H9 (cell line): Measurements from ENCODE around the gene ACOXL. TPM values are rescaled to one million over a fixed set of nuclear protein-coding genes. Genes with fewer than 3 reads are reported as not detected.

Experiments used
- DNase-seq: peaks from one replicate; pipeline ENCODE4 v3.0.0-alpha.2; 2017
- H2AFZ ChIP-seq: one replicate; pipeline ENCODE4 v1.6.1; 2013; ENCODE audit warnings: mild to moderate bottlenecking, low read length, control low read depth, moderate library complexity
- H2AK5ac ChIP-seq: 2 replicates; pipeline ENCODE4 v1.6.1; 2013; ENCODE audit warnings: low read length, control low read depth, mixed read lengths; ENCODE audit not compliant: insufficient read length
- H2BK120ac ChIP-seq: one replicate; pipeline ENCODE4 v1.6.1; 2013; ENCODE audit warnings: low read depth, mild to moderate bottlenecking, low read length, control low read depth, inconsistent platforms; ENCODE audit not compliant: poor library complexity, severe bottlenecking
- H2BK12ac ChIP-seq: 2 replicates; pipeline ENCODE4 v1.6.1; 2013; ENCODE audit warnings: low read length, control low read depth, mixed read lengths, low read depth; ENCODE audit not compliant: insufficient read length
- H2BK15ac ChIP-seq: 2 replicates; pipeline ENCODE4 v1.6.1; 2013; ENCODE audit warnings: low read depth, low read length, control low read depth
- H2BK20ac ChIP-seq: one replicate; pipeline ENCODE4 v1.6.1; 2013; ENCODE audit warnings: low read depth, mild to moderate bottlenecking, low read length, control low read depth, inconsistent platforms; ENCODE audit not compliant: poor library complexity, severe bottlenecking
- H2BK5ac ChIP-seq: 2 replicates; pipeline ENCODE4 v1.6.1; 2013; ENCODE audit warnings: low read length, control low read depth, mixed read lengths; ENCODE audit not compliant: insufficient read length
- H3K14ac ChIP-seq: 2 replicates; pipeline ENCODE4 v1.6.1; 2013; ENCODE audit warnings: low read length, control low read depth; ENCODE audit not compliant: insufficient read depth
- H3K18ac ChIP-seq: 2 replicates; pipeline ENCODE4 v1.6.1; 2013; ENCODE audit warnings: low read depth, mild to moderate bottlenecking, mixed read lengths, low read length, control low read depth; ENCODE audit not compliant: insufficient read length
- H3K23ac ChIP-seq: 2 replicates; pipeline ENCODE4 v1.6.1; 2013; ENCODE audit warnings: low read length, control low read depth, mixed read lengths, low read depth; ENCODE audit not compliant: insufficient read length
- H3K23me2 ChIP-seq: 2 replicates; pipeline ENCODE4 v1.6.1; 2013; ENCODE audit warnings: low read depth, mild to moderate bottlenecking, mixed read lengths, low read length, control low read depth; ENCODE audit not compliant: insufficient read length, poor library complexity, severe bottlenecking
- H3K27ac ChIP-seq: 2 replicates; pipeline ENCODE4 v1.5.1; 2013; ENCODE audit warnings: low read length, control low read depth, mixed read lengths, low read depth; ENCODE audit not compliant: insufficient read length
- H3K27me3 ChIP-seq: 2 replicates; pipeline ENCODE4 v1.6.1; 2013; ENCODE audit warnings: low read length, control low read depth, inconsistent platforms; ENCODE audit not compliant: insufficient read depth
- H3K4ac ChIP-seq: 2 replicates; pipeline ENCODE4 v1.6.1; 2013; ENCODE audit warnings: low read depth, mild to moderate bottlenecking, control low read depth, inconsistent platforms, low read length, moderate library complexity
- H3K4me1 ChIP-seq: 2 replicates; pipeline ENCODE4 v1.6.1; 2013; ENCODE audit warnings: low read length, control low read depth, inconsistent platforms; ENCODE audit not compliant: insufficient read depth
- H3K4me2 ChIP-seq: 2 replicates; pipeline ENCODE4 v1.6.1; 2013; ENCODE audit warnings: low read length, control low read depth, mixed read lengths; ENCODE audit not compliant: insufficient read length, insufficient read depth
- H3K56ac ChIP-seq: 2 replicates; pipeline ENCODE4 v1.6.1; 2013; ENCODE audit warnings: low read depth, mild to moderate bottlenecking, mixed read lengths, low read length, control low read depth; ENCODE audit not compliant: insufficient read length
- H3K79me1 ChIP-seq: 2 replicates; pipeline ENCODE4 v1.6.1; 2013; ENCODE audit warnings: low read depth, mild to moderate bottlenecking, moderate library complexity, low read length, control low read depth, inconsistent platforms; ENCODE audit not compliant: insufficient read depth, poor library complexity, severe bottlenecking
- H3K79me2 ChIP-seq: 2 replicates; pipeline ENCODE4 v1.6.1; 2013; ENCODE audit warnings: low read length, control low read depth, inconsistent platforms; ENCODE audit not compliant: insufficient read depth
- H3K9ac ChIP-seq: 2 replicates; pipeline ENCODE4 v1.6.1; 2013; ENCODE audit warnings: low read length, control low read depth, mixed read lengths; ENCODE audit not compliant: insufficient read length; ENCODE audit errors: extremely low read depth
- H3K9me3 ChIP-seq: one replicate; pipeline ENCODE4 v1.6.1; 2013; ENCODE audit warnings: low read depth, low read length, inconsistent platforms; ENCODE audit not compliant: control insufficient read depth
- H3T11ph ChIP-seq: one replicate; pipeline ENCODE4 v1.6.1; 2013; ENCODE audit warnings: mild to moderate bottlenecking, low read length, control low read depth, inconsistent platforms
- H4K20me1 ChIP-seq: one replicate; pipeline ENCODE4 v1.6.1; 2013; ENCODE audit not compliant: control insufficient read depth, insufficient read length, insufficient read depth
- H4K5ac ChIP-seq: 2 replicates; pipeline ENCODE4 v1.6.1; 2013; ENCODE audit warnings: low read depth, mild to moderate bottlenecking, mixed read lengths, low read length, control low read depth; ENCODE audit not compliant: insufficient read length
- H4K8ac ChIP-seq: replicated peaks from 2 replicates; pipeline ENCODE4 v1.6.1; 2013; ENCODE audit warnings: low read length, control low read depth, mixed read lengths, low read depth; ENCODE audit not compliant: insufficient read length
- H4K91ac ChIP-seq: 2 replicates; pipeline ENCODE4 v1.6.1; 2013; ENCODE audit warnings: low read depth, mild to moderate bottlenecking, moderate library complexity, mixed read lengths, low read length, control low read depth; ENCODE audit not compliant: insufficient read length
- H3K27ac Mint-ChIP-seq, 3 experiments: 2 replicates in 2 of 3; 3 replicates in 1 of 3; pipeline ENCODE4 v1.8.0; 2020 to 2021; ENCODE audit warnings: mixed read lengths in 3 of 3, mild to moderate bottlenecking in 1 of 3, moderate library complexity in 1 of 3
- H3K27me3 Mint-ChIP-seq: 2 replicates; pipeline ENCODE4 v1.8.0; 2021; ENCODE audit warnings: low read depth, mild to moderate bottlenecking, moderate library complexity, mixed read lengths
- H3K36me3 Mint-ChIP-seq, 3 experiments: 2 replicates in 2 of 3; 3 replicates in 1 of 3; pipeline ENCODE4 v1.8.0; 2020 to 2021; ENCODE audit warnings: low read depth in 3 of 3, mixed read lengths in 3 of 3; ENCODE audit not compliant: insufficient read depth in 1 of 3
- H3K4me1 Mint-ChIP-seq, 2 experiments: 2 replicates each; pipeline ENCODE4 v1.8.0; 2020; ENCODE audit warnings: mixed read lengths in 2 of 2
- H3K4me3 Mint-ChIP-seq, 2 experiments: 2 replicates in 1 of 2; 3 replicates in 1 of 2; pipeline ENCODE4 v1.8.0; 2020 to 2021; ENCODE audit warnings: mild to moderate bottlenecking in 2 of 2, mixed read lengths in 2 of 2, moderate library complexity in 1 of 2
- H3K9me3 Mint-ChIP-seq, 2 experiments: 2 replicates in 1 of 2; 3 replicates in 1 of 2; pipeline ENCODE4 v1.8.0; 2020; ENCODE audit warnings: mild to moderate bottlenecking in 2 of 2, mixed read lengths in 2 of 2, moderate library complexity in 1 of 2
- WGBS: extraction: QIAGEN DNeasy Blood & Tissue Kit; methylation state at CpG from one replicate; pipeline ENCODE4 v1.1.7; 2013; ENCODE audit warnings: missing lambda C conversion rate, low lambda C conversion rate, mixed read lengths; ENCODE audit not compliant: insufficient read length; ENCODE audit errors: extremely low coverage; 5-methylcytosine and 5-hydroxymethylcytosine counted together
- total RNA-seq: library from RNA; stranded (reverse); gene quantifications from 2 replicates; pipeline ENCODE4 v1.2.1, GENCODE V29; 2021
- TF ChIP-seq, protein P1 (sequence below): fragments of 200-600 bp; sonication (generic); conservative IDR thresholded peaks from 3 replicates; pipeline ENCODE4 v1.8.0; 2021; ENCODE audit warnings: antibody characterized with exemption, mild to moderate bottlenecking

The ACOXL gene
- total RNA-seq, 1 experiment from 2014 or later: 37.6 TPM

DNA sequence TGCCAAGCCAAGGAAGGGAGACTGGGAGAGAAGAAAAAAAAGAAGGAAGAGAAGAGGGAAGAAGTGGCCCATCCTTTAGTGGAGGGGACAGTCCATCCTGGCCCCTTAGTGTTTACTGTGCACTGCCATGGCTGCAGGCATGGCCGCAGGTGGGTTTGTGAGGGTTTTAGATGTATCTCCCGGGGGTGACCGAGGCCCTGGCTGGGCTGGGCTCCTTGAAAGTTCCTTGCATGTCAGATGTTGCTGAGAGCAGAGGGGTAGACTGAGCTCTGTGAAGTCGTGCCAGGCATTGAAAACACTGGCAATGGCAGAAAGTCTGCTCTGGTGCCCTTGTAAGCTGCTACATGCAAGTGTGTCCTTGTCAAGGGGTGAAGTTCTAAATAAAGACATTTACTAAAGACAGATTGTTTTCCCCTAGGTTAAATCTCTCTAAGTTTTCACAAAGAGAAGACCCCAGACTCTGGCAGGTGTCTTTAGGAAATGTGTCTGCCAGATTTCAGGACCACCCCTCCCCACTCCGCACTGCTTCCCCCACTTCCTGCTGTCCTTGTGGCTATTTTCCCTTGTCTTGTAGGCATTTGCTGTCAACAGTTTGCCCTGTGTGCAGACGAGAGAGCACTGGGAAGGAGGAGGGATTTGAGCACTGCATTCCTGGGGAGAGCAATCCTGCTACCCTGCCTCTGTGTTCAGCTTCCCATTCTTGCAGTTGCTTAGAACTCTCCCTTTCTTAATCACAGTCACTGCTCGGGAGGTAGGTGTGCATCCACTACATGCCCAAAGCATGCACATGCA lies 68.4 kb downstream of the ACOXL start:
- no peak overlapping the region for H3K4ac ChIP-seq
- no peaks in the 10 kb centered on the region for H3K27me3 Mint-ChIP-seq
- peaks cover 41 to 80% (median 73%) of the 10 kb centered on the region in 3 experiments for H3K36me3 Mint-ChIP-seq
- WGBS: no CpG with 5 or more reads among the region's 7 CpGs
- H4K5ac ChIP-seq: no peak overlapping the region
- no peak overlapping the region for H3K4me2 ChIP-seq
- no peak overlapping the region for H3K27ac ChIP-seq
- no peak overlapping the region for H2BK120ac ChIP-seq
- H2AFZ ChIP-seq: no peak overlapping the region
- peaks cover 2% of the 10 kb centered on the region; the same call in 1 of the 2 replicates for H3K4me1 ChIP-seq
- H3K18ac ChIP-seq: no peak overlapping the region
- no peak overlapping the region for H2BK5ac ChIP-seq
- H2BK15ac ChIP-seq: no peak overlapping the region
- H3T11ph ChIP-seq: no peak overlapping the region
- no peaks in the 10 kb centered on the region for H3K27me3 ChIP-seq
- peak overlapping the region; percentile 92 to 94 (median 94) for H3K27ac Mint-ChIP-seq
- H3K23ac ChIP-seq: no peak overlapping the region
- no peak overlapping the region for H3K56ac ChIP-seq
- no peak overlapping the region for H2BK12ac ChIP-seq
- H3K14ac ChIP-seq: no peak overlapping the region
- H3K9ac ChIP-seq: no peak overlapping the region
- no peak overlapping the region for H2AK5ac ChIP-seq
- no peaks in the 10 kb centered on the region for H3K79me1 ChIP-seq
- peak overlapping the region in 1 of 2 experiments; percentile 26; a peak in 1 of 5 replicates for H3K4me3 Mint-ChIP-seq
- H4K91ac ChIP-seq: no peak overlapping the region
- H3K9me3 Mint-ChIP-seq: peaks cover 14 to 21% of the 10 kb centered on the region in 2 experiments
- no peaks in the 10 kb centered on the region for H3K23me2 ChIP-seq
- no peak overlapping the region for H4K8ac ChIP-seq
- H4K20me1 ChIP-seq: no peaks in the 10 kb centered on the region
- H3K9me3 ChIP-seq: peaks cover 10% of the 10 kb centered on the region
- TF ChIP-seq, protein P1, sequence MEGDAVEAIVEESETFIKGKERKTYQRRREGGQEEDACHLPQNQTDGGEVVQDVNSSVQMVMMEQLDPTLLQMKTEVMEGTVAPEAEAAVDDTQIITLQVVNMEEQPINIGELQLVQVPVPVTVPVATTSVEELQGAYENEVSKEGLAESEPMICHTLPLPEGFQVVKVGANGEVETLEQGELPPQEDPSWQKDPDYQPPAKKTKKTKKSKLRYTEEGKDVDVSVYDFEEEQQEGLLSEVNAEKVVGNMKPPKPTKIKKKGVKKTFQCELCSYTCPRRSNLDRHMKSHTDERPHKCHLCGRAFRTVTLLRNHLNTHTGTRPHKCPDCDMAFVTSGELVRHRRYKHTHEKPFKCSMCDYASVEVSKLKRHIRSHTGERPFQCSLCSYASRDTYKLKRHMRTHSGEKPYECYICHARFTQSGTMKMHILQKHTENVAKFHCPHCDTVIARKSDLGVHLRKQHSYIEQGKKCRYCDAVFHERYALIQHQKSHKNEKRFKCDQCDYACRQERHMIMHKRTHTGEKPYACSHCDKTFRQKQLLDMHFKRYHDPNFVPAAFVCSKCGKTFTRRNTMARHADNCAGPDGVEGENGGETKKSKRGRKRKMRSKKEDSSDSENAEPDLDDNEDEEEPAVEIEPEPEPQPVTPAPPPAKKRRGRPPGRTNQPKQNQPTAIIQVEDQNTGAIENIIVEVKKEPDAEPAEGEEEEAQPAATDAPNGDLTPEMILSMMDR: no peak
- H3K79me2 ChIP-seq: no peaks in the 10 kb centered on the region
- DNase-seq: no peak
- peaks cover 34 to 41% of the 10 kb centered on the region in 2 experiments for H3K4me1 Mint-ChIP-seq
- no peak overlapping the region for H2BK20ac ChIP-seq
